Measurements from ENCODE around the gene SPCS3. TPM values are rescaled to one million over a fixed set of nuclear protein-coding genes. Genes with fewer than 3 reads are reported as not detected.
"Not testable (repeated sequence)": the region's sequence is repeated elsewhere in the genome, so short reads cannot be mapped to it uniquely, and the experiment has no call there.

Gene SPCS3
- total RNA-seq, 6 experiments from 2014 or later, result 163 to 250 (median 180) TPM

- H3K4me1 Mint-ChIP-seq (ENCODE audit: low read depth), result no peaks in the 10 kb centered on the region
- no peaks in the 10 kb centered on the region for H3K9me3 Mint-ChIP-seq
- DNase-seq, result no peak
- no peak overlapping the region for H3K27ac Mint-ChIP-seq
- TF ChIP-seq CTCF (IDR thresholded peaks at IDR 0.05), result no peak
- H3K27me3 Mint-ChIP-seq (ENCODE audit: insufficient read depth), result no peaks in the 10 kb centered on the region
- no peak overlapping the region for H3K4me3 Mint-ChIP-seq
- no peaks in the 10 kb centered on the region for H3K36me3 Mint-ChIP-seq (ENCODE audit: low read depth)
Observed at GRCh38 chr4:176288020-176288419, 31.7 kb upstream of the SPCS3 start.

- Mint-ChIP-seq H3K27me3 (ENCODE audit: insufficient read depth) (no peaks in the 10 kb centered on the region), H3K36me3 (ENCODE audit: low read depth) (no peaks in the 10 kb centered on the region), H3K9me3 (no peaks in the 10 kb centered on the region), H3K4me1 (ENCODE audit: low read depth) (no peaks in the 10 kb centered on the region), H3K27ac (no peak overlapping the region), H3K4me3 (no peak overlapping the region)
- TF ChIP-seq CTCF (IDR thresholded peaks at IDR 0.05), result no peak
- no peak for DNase-seq
Observed at GRCh38 chr4:176289561-176289960, 30.2 kb upstream of the SPCS3 start.

- TF ChIP-seq CTCF (IDR thresholded peaks at IDR 0.05), result no peak
- Mint-ChIP-seq H3K4me3 (no peak overlapping the region), H3K9me3 (no peaks in the 10 kb centered on the region), H3K27me3 (ENCODE audit: insufficient read depth) (no peaks in the 10 kb centered on the region), H3K4me1 (ENCODE audit: low read depth) (no peaks in the 10 kb centered on the region), H3K36me3 (ENCODE audit: low read depth) (no peaks in the 10 kb centered on the region), H3K27ac (no peak overlapping the region)
- no peak for DNase-seq
Observed at GRCh38 chr4:176290520-176290919, 29.2 kb upstream of the SPCS3 start.

- Mint-ChIP-seq H3K4me1 (ENCODE audit: low read depth) (no peaks in the 10 kb centered on the region), H3K9me3 (no peaks in the 10 kb centered on the region), H3K4me3 (no peak overlapping the region), H3K36me3 (ENCODE audit: low read depth) (no peaks in the 10 kb centered on the region), H3K27me3 (ENCODE audit: insufficient read depth) (no peaks in the 10 kb centered on the region), H3K27ac (no peak overlapping the region)
- no peak for DNase-seq
- TF ChIP-seq CTCF (IDR thresholded peaks at IDR 0.05), result no peak
Observed at GRCh38 chr4:176291748-176292147, 28.0 kb upstream of the SPCS3 start.

GRCh38 chr4:176292920-176293319 lies 26.8 kb upstream of the SPCS3 start:
- H3K27ac Mint-ChIP-seq, result no peak overlapping the region
- no peak for TF ChIP-seq CTCF (IDR thresholded peaks at IDR 0.05)
- H3K36me3 Mint-ChIP-seq (ENCODE audit: low read depth), result no peaks in the 10 kb centered on the region
- no peaks in the 10 kb centered on the region for H3K27me3 Mint-ChIP-seq (ENCODE audit: insufficient read depth)
- no peak overlapping the region for H3K4me3 Mint-ChIP-seq
- no peaks in the 10 kb centered on the region for H3K9me3 Mint-ChIP-seq
- no peaks in the 10 kb centered on the region for H3K4me1 Mint-ChIP-seq (ENCODE audit: low read depth)
- no peak for DNase-seq

- no peak for TF ChIP-seq CTCF (IDR thresholded peaks at IDR 0.05)
- no peak overlapping the region for H3K27ac Mint-ChIP-seq
- no peaks in the 10 kb centered on the region for H3K27me3 Mint-ChIP-seq (ENCODE audit: insufficient read depth)
- H3K4me1 Mint-ChIP-seq (ENCODE audit: low read depth), result no peaks in the 10 kb centered on the region
- DNase-seq, result no peak
- H3K4me3 Mint-ChIP-seq, result no peak overlapping the region
- H3K9me3 Mint-ChIP-seq, result no peaks in the 10 kb centered on the region
- H3K36me3 Mint-ChIP-seq (ENCODE audit: low read depth), result no peaks in the 10 kb centered on the region
Observed at GRCh38 chr4:176293660-176294059, 26.1 kb upstream of the SPCS3 start.

GRCh38 chr4:176295907-176296306 lies 23.9 kb upstream of the SPCS3 start:
- not testable (repeated sequence) for H3K9me3 Mint-ChIP-seq; H3K27ac Mint-ChIP-seq; H3K4me3 Mint-ChIP-seq; H3K27me3 Mint-ChIP-seq (ENCODE audit: insufficient read depth); H3K4me1 Mint-ChIP-seq (ENCODE audit: low read depth); H3K36me3 Mint-ChIP-seq (ENCODE audit: low read depth); DNase-seq

All from HFFc6 (cell line).